HEK293 (cell line): ENCODE measurements around the gene LDLR.

ENCODE experiments used
- CTCF ChIP-seq: fragments of 450-650 bp; formaldehyde crosslinking; IDR thresholded peaks from 2 replicates; pipeline ENCODE4 v1.5.1; 2016; ENCODE audit warnings: missing biosample characterization, missing genetic modification characterization
- SALL2 ChIP-seq: fragments of 450-650 bp; formaldehyde crosslinking; IDR thresholded peaks from 2 replicates; pipeline ENCODE4 v1.5.0; 2017; ENCODE audit warnings: missing biosample characterization, mild to moderate bottlenecking, missing genetic modification characterization, borderline replicate concordance
- SP2 ChIP-seq: fragments of 450-650 bp; formaldehyde crosslinking; IDR thresholded peaks from 2 replicates; pipeline ENCODE4 v1.5.1; 2016; ENCODE audit warnings: missing biosample characterization, missing genetic modification characterization
- WT1 ChIP-seq: fragments of 450-650 bp; formaldehyde crosslinking; IDR thresholded peaks from 2 replicates; pipeline ENCODE4 v1.5.1; 2016; ENCODE audit warnings: missing biosample characterization, missing genetic modification characterization
- ZBTB21 ChIP-seq: fragments of 450-650 bp; formaldehyde crosslinking; IDR thresholded peaks from 2 replicates; pipeline ENCODE4 v1.5.1; 2017; ENCODE audit warnings: missing biosample characterization, missing genetic modification characterization
- ZBTB7A ChIP-seq: fragments of 450-650 bp; formaldehyde crosslinking; IDR thresholded peaks from 2 replicates; pipeline ENCODE4 v1.5.1; 2016; ENCODE audit warnings: low read depth, missing biosample characterization, missing genetic modification characterization
- ZFP69B ChIP-seq: fragments of 450-650 bp; formaldehyde crosslinking; IDR thresholded peaks from 2 replicates; pipeline ENCODE4 v1.5.1; 2016; ENCODE audit warnings: missing biosample characterization, missing genetic modification characterization
- ZIC2 ChIP-seq: fragments of 450-650 bp; formaldehyde crosslinking; IDR thresholded peaks from 2 replicates; pipeline ENCODE4 v1.5.1; 2016; ENCODE audit warnings: missing biosample characterization, missing genetic modification characterization
- ZNF146 ChIP-seq: fragments of 450-650 bp; formaldehyde crosslinking; IDR thresholded peaks from 2 replicates; pipeline ENCODE4 v1.5.1; 2016; ENCODE audit warnings: missing biosample characterization, missing genetic modification characterization
- ZNF157 ChIP-seq: fragments of 450-650 bp; formaldehyde crosslinking; IDR thresholded peaks from 2 replicates; pipeline ENCODE4 v1.5.1; 2016; ENCODE audit warnings: missing biosample characterization, missing genetic modification characterization
- ZNF324 ChIP-seq: fragments of 450-650 bp; formaldehyde crosslinking; IDR thresholded peaks from 2 replicates; pipeline ENCODE4 v1.5.1; 2016; ENCODE audit warnings: missing biosample characterization, missing genetic modification characterization
- ZNF416 ChIP-seq: fragments of 450-650 bp; formaldehyde crosslinking; IDR thresholded peaks from 2 replicates; pipeline ENCODE4 v1.5.1; 2016; ENCODE audit warnings: missing biosample characterization, missing genetic modification characterization
- ZNF548 ChIP-seq: fragments of 450-650 bp; formaldehyde crosslinking; IDR thresholded peaks from 2 replicates; pipeline ENCODE4 v1.5.1; 2016; ENCODE audit warnings: missing biosample characterization, missing genetic modification characterization
- ZNF560 ChIP-seq: fragments of 450-650 bp; formaldehyde crosslinking; IDR thresholded peaks from 2 replicates; pipeline ENCODE4 v1.5.1; 2017; ENCODE audit warnings: missing biosample characterization, missing genetic modification characterization, borderline replicate concordance

- TF ChIP-seq ZNF157 (tag by site-specific recombination) = no peak
- no peak for TF ChIP-seq ZFP69B (tag by site-specific recombination)
- TF ChIP-seq SALL2 (tag by site-specific recombination) = no peak
- no peak for TF ChIP-seq ZIC2
- no peak for TF ChIP-seq ZNF324 (tag by site-specific recombination)
- TF ChIP-seq CTCF (tag by site-specific recombination) = no peak
- TF ChIP-seq SP2 (tag by site-specific recombination) = no peak
- no peak for TF ChIP-seq ZNF146 (tag by site-specific recombination)
- TF ChIP-seq ZNF548 (tag by site-specific recombination) = no peak
- TF ChIP-seq WT1 (tag by site-specific recombination) = no peak
- TF ChIP-seq ZBTB21 (tag by site-specific recombination) = no peak
- TF ChIP-seq ZNF560 (tag by site-specific recombination) = no peak
- TF ChIP-seq ZBTB7A = no peak
- TF ChIP-seq ZNF416 (tag by site-specific recombination) = no peak
These were observed 35.5 kb upstream of the LDLR start for GRCh38 chr19:11053817-11054195.
